ENCODE measurements around the gene ERN2. TPM values are rescaled to one million over a fixed set of nuclear protein-coding genes. Genes with fewer than 3 reads are reported as not detected.

Gene ERN2
- total RNA-seq, 2 experiments from 2014 or later = not detected

GRCh38 chr16:23716484-23716883, 3.5 kb upstream of the ERN2 start:
- H3K27ac Mint-ChIP-seq = no peak overlapping the region
- H3K27me3 Mint-ChIP-seq = peaks cover 28% of the 10 kb centered on the region

GRCh38 chr16:23711785-23712184, 1.2 kb downstream of the ERN2 start:
- DNase-seq (no peak), ATAC-seq (no peak)
- Mint-ChIP-seq H3K27ac (no peak overlapping the region), H3K36me3 (ENCODE audit: low read depth) (no peaks in the 10 kb centered on the region), H3K9me3 (peaks cover 11% of the 10 kb centered on the region), H3K4me1 (ENCODE audit: low read depth) (no peaks in the 10 kb centered on the region), H3K27me3 (peaks cover 26% of the 10 kb centered on the region), H3K4me3 (no peak overlapping the region)
- TF ChIP-seq CTCF (IDR thresholded peaks at IDR 0.05) = no peak
- intact Hi-C loops (cut with micrococcal nuclease) = no loop called here
- ChIA-PET CTCF (no interaction called here), POLR2A (no interaction called here)

More at GRCh38 chr16:23716484-23716883, 3.5 kb upstream of the ERN2 start:
- no peaks in the 10 kb centered on the region for H3K4me1 Mint-ChIP-seq (ENCODE audit: low read depth)
- no peaks in the 10 kb centered on the region for H3K36me3 Mint-ChIP-seq (ENCODE audit: low read depth)
- POLR2A ChIA-PET = no interaction called here
- ATAC-seq (no peak), DNase-seq (no peak)
- CTCF ChIA-PET = no interaction called here
- TF ChIP-seq CTCF (IDR thresholded peaks at IDR 0.05) = no peak
- H3K9me3 Mint-ChIP-seq = no peaks in the 10 kb centered on the region
- H3K4me3 Mint-ChIP-seq = no peak overlapping the region
- intact Hi-C loops (cut with micrococcal nuclease) = no loop called here

GRCh38 chr16:23710504-23710903, 2.5 kb downstream of the ERN2 start:
- Mint-ChIP-seq H3K27ac (no peak overlapping the region), H3K4me1 (ENCODE audit: low read depth) (no peaks in the 10 kb centered on the region), H3K27me3 (peaks cover 22% of the 10 kb centered on the region), H3K9me3 (peaks cover 11% of the 10 kb centered on the region), H3K4me3 (no peak overlapping the region), H3K36me3 (ENCODE audit: low read depth) (no peaks in the 10 kb centered on the region)
- ATAC-seq (no peak), DNase-seq (no peak)
- no peak for TF ChIP-seq CTCF (IDR thresholded peaks at IDR 0.05)
- intact Hi-C loops (cut with micrococcal nuclease) = no loop called here
- CTCF ChIA-PET = interaction anchor here (1.3 kb wide), 1 partner anchor 34 kb away, joined by 5 read pairs; no protein-coding TSS in a partner anchor
- POLR2A ChIA-PET = no interaction called here

GRCh38 chr16:23710008-23710407, 3.0 kb downstream of the ERN2 start:
- TF ChIP-seq CTCF (IDR thresholded peaks at IDR 0.05) = no peak
- DNase-seq (no peak), ATAC-seq (no peak)
- intact Hi-C loops (cut with micrococcal nuclease) = no loop called here
- Mint-ChIP-seq H3K4me1 (ENCODE audit: low read depth) (no peaks in the 10 kb centered on the region), H3K27me3 (peaks cover 21% of the 10 kb centered on the region), H3K9me3 (peaks cover 11% of the 10 kb centered on the region), H3K36me3 (ENCODE audit: low read depth) (no peaks in the 10 kb centered on the region), H3K27ac (no peak overlapping the region), H3K4me3 (no peak overlapping the region)
- CTCF ChIA-PET = interaction anchor here (1.3 kb wide), 1 partner anchor 33 kb away, joined by 5 read pairs; no protein-coding TSS in a partner anchor
- POLR2A ChIA-PET = no interaction called here

- Mint-ChIP-seq H3K4me1 (ENCODE audit: low read depth) (no peaks in the 10 kb centered on the region), H3K27ac (no peak overlapping the region), H3K9me3 (peaks cover 11% of the 10 kb centered on the region), H3K27me3 (peaks cover 18% of the 10 kb centered on the region), H3K36me3 (ENCODE audit: low read depth) (no peaks in the 10 kb centered on the region), H3K4me3 (no peak overlapping the region)
- ChIA-PET POLR2A (no interaction called here), CTCF (interaction anchor here (1.3 kb wide), 1 partner anchor 33 kb away, joined by 5 read pairs; no protein-coding TSS in a partner anchor)
- no peak for DNase-seq
- ATAC-seq = no peak
- intact Hi-C loops (cut with micrococcal nuclease) = no loop called here
- no peak for TF ChIP-seq CTCF (IDR thresholded peaks at IDR 0.05)
Observed at GRCh38 chr16:23709536-23709935, 3.5 kb downstream of the ERN2 start.
